Measurements from ENCODE around the gene IL31RA. TPM values are rescaled to one million over a fixed set of nuclear protein-coding genes. Genes with fewer than 3 reads are reported as not detected.

Gene IL31RA
- total and polyA plus RNA-seq, 2 of the 13 experiments (the other 11 are each of a cell fraction or from before 2014, with no cell fraction given), result not detected

GRCh38 chr5:55855509-55855908, 4.4 kb downstream of the IL31RA start:
- ChIA-PET POLR2A (no interaction called here), CTCF (ENCODE audit: low intra/inter-chr PET ratio, low total read pairs) (no interaction called here)
- FAIRE-seq (no peak), ATAC-seq (no peak), DNase-seq (ENCODE audit: low spot score) (no peak)
- no peak overlapping the region for H3K9ac ChIP-seq (ENCODE audit: insufficient read depth, low read depth, low read length)
- no peak overlapping the region for H2AFZ ChIP-seq (ENCODE audit: low read length)
- no peaks in the 10 kb centered on the region for H3K9me3 ChIP-seq (ENCODE audit: low read length)
- H3K4me2 ChIP-seq (ENCODE audit: low read depth, low read length), result no peak overlapping the region
- no TSS peak for BruUV-seq (replicated peaks)
- no peak for TF ChIP-seq GZF1 (CRISPR knock-in tag; IDR thresholded peaks at IDR 0.05)
- no peak for TF ChIP-seq SPEN (CRISPR knock-in tag; IDR thresholded peaks at IDR 0.05; ENCODE audit: low read depth)
- no peak for TF ChIP-seq RAD21 (CRISPR knock-in tag; IDR thresholded peaks at IDR 0.05)
- TF ChIP-seq NR2C2 (CRISPR knock-in tag; IDR thresholded peaks at IDR 0.05; ENCODE audit: borderline replicate concordance), result no peak
- no peak for TF ChIP-seq HNRNPK (IDR thresholded peaks at IDR 0.05; ENCODE audit: low read depth, low read length, poor library complexity, severe bottlenecking)
- no peak for TF ChIP-seq ZNF777 (CRISPR knock-in tag; IDR thresholded peaks at IDR 0.05)
- TF ChIP-seq SMAD3 (CRISPR knock-in tag; IDR thresholded peaks at IDR 0.05), result no peak
- no peak for TF ChIP-seq NCOR1 (IDR thresholded peaks at IDR 0.05; ENCODE audit: borderline replicate concordance, low read length)
- TF ChIP-seq ZSCAN20 (CRISPR knock-in tag; IDR thresholded peaks at IDR 0.05; ENCODE audit: borderline replicate concordance), result no peak
- TF ChIP-seq DBP (CRISPR knock-in tag; IDR thresholded peaks at IDR 0.05; ENCODE audit: not compliant biosample characterization), result no peak
- TF ChIP-seq SRF (IDR thresholded peaks at IDR 0.05; ENCODE audit: low read depth, low read length), result no peak
- no peak for TF ChIP-seq ZBTB3 (CRISPR knock-in tag; IDR thresholded peaks at IDR 0.05; ENCODE audit: borderline replicate concordance, low read depth)
- TF ChIP-seq RARA (CRISPR knock-in tag; IDR thresholded peaks at IDR 0.05), result no peak
- H3K79me2 ChIP-seq (ENCODE audit: insufficient read depth, low read length), result no peaks in the 10 kb centered on the region
- no peaks in the 10 kb centered on the region for H4K20me1 ChIP-seq (ENCODE audit: insufficient read depth, low read length)
- no peak overlapping the region for H3K4me3 ChIP-seq (replicated peaks in 1 of 3; ENCODE audit: insufficient read depth in 1 of 3, low read depth in 2 of 3, low read length in 3 of 3)
- H3K27me3 ChIP-seq (ENCODE audit: control insufficient read depth in 1 of 2, insufficient read depth in 2 of 2, low read length in 2 of 2), result no peaks in the 10 kb centered on the region; a peak in 2 of 5 replicates
- no peak overlapping the region for H3K27ac ChIP-seq (ENCODE audit: extremely low read length, insufficient read depth, low read length)
- no peaks in the 10 kb centered on the region for H3K36me3 ChIP-seq (replicated peaks in 1 of 2; ENCODE audit: control insufficient read depth in 1 of 2, insufficient read depth in 2 of 2, low read length in 2 of 2)
- H3K4me1 ChIP-seq (ENCODE audit: insufficient read depth, low read length), result no peaks in the 10 kb centered on the region
- 43% methylated on average over 5 of the region's 5 CpGs for WGBS (ENCODE audit: low lambda C conversion rate)
- in situ Hi-C loops (cut with HindIII; ENCODE audit: extremely low pct_ligation_motif_present, low pct_unique_long_range_greater_than_20kb) (no loop called here), intact Hi-C loops (cut with micrococcal nuclease; ENCODE audit: unreplicated experiment) (no loop called here)

Measured in HepG2 (cell line).